ENCODE measurements around the gene CEP41.
A peak's percentile ranks its signal among the peaks of the same experiment; 100 is the strongest.

The CEP41 gene

GRCh38 chr7:130418306-130418705 is 22.5 kb downstream of the CEP41 start:
- DNase-seq, result no peak

- peak in 1 of 5 donors; percentile 29 for DNase-seq
These were observed 23.6 kb downstream of the CEP41 start for GRCh38 chr7:130417213-130417612.

- no peak for DNase-seq
These were observed 25.8 kb downstream of the CEP41 start for GRCh38 chr7:130415006-130415405.

- no peak for DNase-seq
These were observed 27.6 kb downstream of the CEP41 start for GRCh38 chr7:130413201-130413600.

GRCh38 chr7:130410868-130411541 is 29.8 kb downstream of the CEP41 start:
- no peak for DNase-seq

GRCh38 chr7:130409712-130410072 is 31.1 kb downstream of the CEP41 start:
- DNase-seq, result no peak

GRCh38 chr7:130409067-130409711 is 31.6 kb downstream of the CEP41 start:
- no peak for DNase-seq

- DNase-seq, result no peak
These were observed 35.8 kb downstream of the CEP41 start for GRCh38 chr7:130405003-130405402.

- DNase-seq, result no peak
These were observed 39.2 kb downstream of the CEP41 start for GRCh38 chr7:130401578-130401977.

- no peak for DNase-seq
These were observed 39.7 kb downstream of the CEP41 start for GRCh38 chr7:130401101-130401500.

GRCh38 chr7:130400120-130400572 is 40.7 kb downstream of the CEP41 start:
- DNase-seq, result no peak

- no peak for DNase-seq
These were observed 42.2 kb downstream of the CEP41 start for GRCh38 chr7:130398526-130399090.

GRCh38 chr7:130397758-130398073 is 43.1 kb downstream of the CEP41 start:
- no peak for DNase-seq

GRCh38 chr7:130397051-130397757 is 43.6 kb downstream of the CEP41 start:
- no peak for DNase-seq

GRCh38 chr7:130396109-130396508 is 44.7 kb downstream of the CEP41 start:
- DNase-seq, result no peak

- DNase-seq, result no peak
These were observed 45.4 kb downstream of the CEP41 start for GRCh38 chr7:130395421-130395820.

GRCh38 chr7:130394421-130395195 is 46.2 kb downstream of the CEP41 start:
- peak in 2 of 5 donors; percentile 5 to 49 for DNase-seq

- no peak for DNase-seq
These were observed 46.9 kb downstream of the CEP41 start for GRCh38 chr7:130393841-130394411.

- DNase-seq, result no peak
These were observed 47.7 kb downstream of the CEP41 start for GRCh38 chr7:130393101-130393561.

GRCh38 chr7:130390486-130390885 is 50.3 kb downstream of the CEP41 start:
- no peak for DNase-seq

- DNase-seq, result no peak
These were observed 52.1 kb downstream of the CEP41 start for GRCh38 chr7:130388671-130389070.

- no peak for DNase-seq
These were observed 53.0 kb downstream of the CEP41 start for GRCh38 chr7:130387628-130388403.

All from T-helper 1 cell (primary cell).